Left forelimb (tissue), 1 donor: ENCODE data around the gene AZU1.
"Not testable (repeated sequence)": the region's sequence is repeated elsewhere in the genome, so short reads cannot be mapped to it uniquely, and the experiment has no call there.

ENCODE experiments used
- DNase-seq: peaks from one replicate; pipeline ENCODE4 v3.0.0-alpha.2; 2018; ENCODE audit warnings: low spot score

The AZU1 gene

GRCh38 chr19:872266-872951 is 44.8 kb downstream of the AZU1 start:
- no peak for DNase-seq

DNA sequence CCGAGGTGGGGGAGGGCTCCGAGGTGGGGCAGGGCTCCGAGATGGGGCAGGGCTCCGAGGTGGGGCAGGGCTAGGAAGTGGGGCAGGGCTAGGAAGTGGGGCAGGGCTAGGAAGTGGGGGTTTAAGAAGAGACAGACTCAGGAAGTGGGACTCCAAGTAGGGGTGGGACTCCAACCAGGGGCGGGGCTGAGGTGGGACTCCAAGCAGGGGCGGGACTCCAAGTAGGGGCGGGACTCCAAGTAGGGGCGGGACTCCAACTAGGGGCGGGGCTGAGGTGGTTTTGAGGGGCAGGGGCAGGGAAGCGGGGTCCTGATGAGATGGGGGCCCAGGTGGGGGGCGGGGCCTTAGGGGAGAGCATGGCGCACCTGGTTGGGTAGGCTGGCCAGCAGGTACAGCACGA is 45.4 kb downstream of the AZU1 start:
- no peak for DNase-seq

GRCh38 chr19:873561-874041 is 46.0 kb downstream of the AZU1 start:
- no peak for DNase-seq

- DNase-seq, result no peak
Observed at GRCh38 chr19:875265-875879, 47.7 kb downstream of the AZU1 start.

DNA sequence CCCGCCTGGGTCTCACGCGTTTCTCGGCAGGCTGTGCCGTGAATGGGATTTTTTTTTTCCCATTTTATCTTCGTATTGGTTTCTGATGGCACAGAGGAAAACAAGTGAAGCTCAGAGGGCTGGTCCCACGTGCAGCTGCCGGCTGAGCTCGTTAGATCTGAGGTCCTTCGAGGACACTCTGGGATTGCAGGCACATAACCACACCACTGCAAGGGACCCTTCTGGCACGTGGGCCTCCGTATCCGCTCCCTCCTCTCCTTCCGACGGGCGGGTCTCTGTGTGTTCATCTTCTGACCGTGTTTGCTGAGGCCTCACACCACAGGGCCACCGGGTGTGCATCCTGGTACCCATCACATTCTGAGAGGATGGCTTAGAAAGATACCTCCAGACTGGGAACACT is 48.5 kb downstream of the AZU1 start:
- DNase-seq, result no peak

- DNase-seq, result no peak
Observed at GRCh38 chr19:876780-877314, 49.2 kb downstream of the AZU1 start.

DNA sequence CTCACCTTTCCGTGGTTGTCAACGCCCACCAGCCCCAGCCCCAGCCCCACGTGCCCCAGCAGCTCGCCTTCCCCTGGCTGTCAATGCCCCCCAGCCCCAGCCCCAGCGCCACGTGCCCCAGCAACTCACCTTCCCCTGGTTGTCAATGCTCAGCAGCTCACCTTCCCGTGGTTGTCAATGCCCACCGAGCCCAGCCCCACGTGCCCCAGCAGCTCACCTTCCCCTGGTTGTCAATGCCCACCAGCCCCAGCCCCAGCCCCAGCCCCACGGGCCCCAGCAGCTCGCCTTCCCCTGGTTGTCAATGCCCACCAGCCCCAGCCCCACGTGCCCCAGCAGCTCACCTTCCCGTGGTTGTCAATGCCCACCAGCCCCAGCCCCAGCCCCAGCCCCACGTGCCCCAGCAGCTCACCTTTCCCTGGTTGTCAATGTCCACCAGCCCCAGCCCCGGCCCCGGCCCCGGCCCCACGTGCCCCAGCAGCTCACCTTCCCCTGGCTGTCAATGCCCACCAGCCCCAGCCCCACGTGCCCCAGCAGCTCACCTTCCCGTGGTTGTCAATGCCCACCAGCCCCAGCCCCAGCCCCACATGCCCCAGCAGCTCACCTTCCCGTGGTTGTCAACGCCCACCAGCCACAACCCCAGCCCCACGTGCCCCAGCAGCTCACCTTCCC is 50.5 kb downstream of the AZU1 start:
- DNase-seq, result not testable (repeated sequence)

- not testable (repeated sequence) for DNase-seq
Observed at GRCh38 chr19:878751-879561, 51.3 kb downstream of the AZU1 start.

GRCh38 chr19:879711-880438 is 52.2 kb downstream of the AZU1 start:
- DNase-seq, result no peak
